Measurements from ENCODE around the gene RAB10. TPM values are rescaled to one million over a fixed set of nuclear protein-coding genes. Genes with fewer than 3 reads are reported as not detected.

Gene RAB10
- total and polyA plus RNA-seq, 2 experiments from 2014 or later: 102 to 143 TPM

DNA sequence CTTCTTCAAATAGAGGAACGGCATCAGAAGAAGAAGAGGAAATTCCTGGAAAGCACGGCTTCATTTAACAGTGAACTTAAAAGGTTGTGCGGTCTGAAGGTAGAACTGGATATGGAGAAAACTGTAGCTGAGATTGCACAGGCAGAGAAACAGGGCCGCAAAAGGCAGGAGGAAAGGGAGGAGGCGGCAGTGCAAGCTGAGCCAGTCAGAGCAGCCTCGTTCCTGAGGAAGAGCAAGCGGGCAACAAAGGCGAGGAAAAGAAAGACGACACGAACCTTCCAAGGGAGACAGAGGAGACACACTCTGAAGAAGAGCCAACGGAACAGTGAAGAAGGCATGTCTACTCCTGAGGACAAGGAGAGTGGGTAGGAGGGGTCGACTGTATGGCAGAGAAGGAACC lies 116.4 kb downstream of the RAB10 start (continued):
- TF ChIP-seq, protein P1, sequence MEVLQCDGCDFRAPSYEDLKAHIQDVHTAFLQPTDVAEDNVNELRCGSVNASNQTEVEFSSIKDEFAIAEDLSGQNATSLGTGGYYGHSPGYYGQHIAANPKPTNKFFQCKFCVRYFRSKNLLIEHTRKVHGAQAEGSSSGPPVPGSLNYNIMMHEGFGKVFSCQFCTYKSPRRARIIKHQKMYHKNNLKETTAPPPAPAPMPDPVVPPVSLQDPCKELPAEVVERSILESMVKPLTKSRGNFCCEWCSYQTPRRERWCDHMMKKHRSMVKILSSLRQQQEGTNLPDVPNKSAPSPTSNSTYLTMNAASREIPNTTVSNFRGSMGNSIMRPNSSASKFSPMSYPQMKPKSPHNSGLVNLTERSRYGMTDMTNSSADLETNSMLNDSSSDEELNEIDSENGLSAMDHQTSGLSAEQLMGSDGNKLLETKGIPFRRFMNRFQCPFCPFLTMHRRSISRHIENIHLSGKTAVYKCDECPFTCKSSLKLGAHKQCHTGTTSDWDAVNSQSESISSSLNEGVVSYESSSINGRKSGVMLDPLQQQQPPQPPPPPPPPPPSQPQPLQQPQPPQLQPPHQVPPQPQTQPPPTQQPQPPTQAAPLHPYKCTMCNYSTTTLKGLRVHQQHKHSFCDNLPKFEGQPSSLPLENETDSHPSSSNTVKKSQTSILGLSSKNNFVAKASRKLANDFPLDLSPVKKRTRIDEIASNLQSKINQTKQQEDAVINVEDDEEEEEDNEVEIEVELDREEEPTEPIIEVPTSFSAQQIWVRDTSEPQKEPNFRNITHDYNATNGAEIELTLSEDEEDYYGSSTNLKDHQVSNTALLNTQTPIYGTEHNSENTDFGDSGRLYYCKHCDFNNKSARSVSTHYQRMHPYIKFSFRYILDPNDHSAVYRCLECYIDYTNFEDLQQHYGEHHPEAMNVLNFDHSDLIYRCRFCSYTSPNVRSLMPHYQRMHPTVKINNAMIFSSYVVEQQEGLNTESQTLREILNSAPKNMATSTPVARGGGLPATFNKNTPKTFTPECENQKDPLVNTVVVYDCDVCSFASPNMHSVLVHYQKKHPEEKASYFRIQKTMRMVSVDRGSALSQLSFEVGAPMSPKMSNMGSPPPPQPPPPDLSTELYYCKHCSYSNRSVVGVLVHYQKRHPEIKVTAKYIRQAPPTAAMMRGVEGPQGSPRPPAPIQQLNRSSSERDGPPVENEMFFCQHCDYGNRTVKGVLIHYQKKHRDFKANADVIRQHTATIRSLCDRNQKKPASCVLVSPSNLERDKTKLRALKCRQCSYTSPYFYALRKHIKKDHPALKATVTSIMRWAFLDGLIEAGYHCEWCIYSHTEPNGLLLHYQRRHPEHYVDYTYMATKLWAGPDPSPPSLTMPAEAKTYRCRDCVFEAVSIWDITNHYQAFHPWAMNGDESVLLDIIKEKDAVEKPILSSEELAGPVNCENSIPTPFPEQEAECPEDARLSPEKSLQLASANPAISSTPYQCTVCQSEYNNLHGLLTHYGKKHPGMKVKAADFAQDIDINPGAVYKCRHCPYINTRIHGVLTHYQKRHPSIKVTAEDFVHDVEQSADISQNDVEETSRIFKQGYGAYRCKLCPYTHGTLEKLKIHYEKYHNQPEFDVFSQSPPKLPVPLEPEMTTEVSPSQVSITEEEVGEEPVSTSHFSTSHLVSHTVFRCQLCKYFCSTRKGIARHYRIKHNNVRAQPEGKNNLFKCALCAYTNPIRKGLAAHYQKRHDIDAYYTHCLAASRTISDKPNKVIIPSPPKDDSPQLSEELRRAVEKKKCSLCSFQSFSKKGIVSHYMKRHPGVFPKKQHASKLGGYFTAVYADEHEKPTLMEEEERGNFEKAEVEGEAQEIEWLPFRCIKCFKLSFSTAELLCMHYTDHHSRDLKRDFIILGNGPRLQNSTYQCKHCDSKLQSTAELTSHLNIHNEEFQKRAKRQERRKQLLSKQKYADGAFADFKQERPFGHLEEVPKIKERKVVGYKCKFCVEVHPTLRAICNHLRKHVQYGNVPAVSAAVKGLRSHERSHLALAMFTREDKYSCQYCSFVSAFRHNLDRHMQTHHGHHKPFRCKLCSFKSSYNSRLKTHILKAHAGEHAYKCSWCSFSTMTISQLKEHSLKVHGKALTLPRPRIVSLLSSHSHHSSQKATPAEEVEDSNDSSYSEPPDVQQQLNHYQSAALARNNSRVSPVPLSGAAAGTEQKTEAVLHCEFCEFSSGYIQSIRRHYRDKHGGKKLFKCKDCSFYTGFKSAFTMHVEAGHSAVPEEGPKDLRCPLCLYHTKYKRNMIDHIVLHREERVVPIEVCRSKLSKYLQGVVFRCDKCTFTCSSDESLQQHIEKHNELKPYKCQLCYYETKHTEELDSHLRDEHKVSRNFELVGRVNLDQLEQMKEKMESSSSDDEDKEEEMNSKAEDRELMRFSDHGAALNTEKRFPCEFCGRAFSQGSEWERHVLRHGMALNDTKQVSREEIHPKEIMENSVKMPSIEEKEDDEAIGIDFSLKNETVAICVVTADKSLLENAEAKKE (CRISPR knock-in tag; IDR thresholded peaks at IDR 0.05): no peak
- TF ChIP-seq, protein P2, sequence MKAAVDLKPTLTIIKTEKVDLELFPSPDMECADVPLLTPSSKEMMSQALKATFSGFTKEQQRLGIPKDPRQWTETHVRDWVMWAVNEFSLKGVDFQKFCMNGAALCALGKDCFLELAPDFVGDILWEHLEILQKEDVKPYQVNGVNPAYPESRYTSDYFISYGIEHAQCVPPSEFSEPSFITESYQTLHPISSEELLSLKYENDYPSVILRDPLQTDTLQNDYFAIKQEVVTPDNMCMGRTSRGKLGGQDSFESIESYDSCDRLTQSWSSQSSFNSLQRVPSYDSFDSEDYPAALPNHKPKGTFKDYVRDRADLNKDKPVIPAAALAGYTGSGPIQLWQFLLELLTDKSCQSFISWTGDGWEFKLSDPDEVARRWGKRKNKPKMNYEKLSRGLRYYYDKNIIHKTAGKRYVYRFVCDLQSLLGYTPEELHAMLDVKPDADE (IDR thresholded peaks at IDR 0.05): no peak

DNA sequence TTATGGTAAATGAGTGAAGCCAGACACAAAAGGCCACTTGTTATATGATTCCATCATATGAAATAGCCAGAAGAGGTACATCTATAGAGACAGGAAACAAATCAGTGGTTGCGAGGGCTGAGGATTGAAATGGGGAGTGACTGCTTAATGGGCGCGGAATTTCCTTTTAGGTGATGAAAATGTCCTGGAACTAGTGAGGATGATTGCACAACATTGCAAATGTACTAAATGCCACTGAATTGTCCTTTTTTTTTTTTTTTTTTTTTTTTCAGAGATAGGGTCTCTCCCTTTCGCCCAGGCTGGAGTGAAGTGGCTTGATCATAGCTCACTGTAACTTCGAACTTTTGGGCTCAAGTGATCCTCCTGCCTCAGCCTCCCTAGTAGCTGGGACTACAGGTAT lies 123.7 kb downstream of the RAB10 start:
- H3K4me1 Mint-ChIP-seq: no peaks in the 10 kb centered on the region
- Histone ChIP-seq H3K27me3 (ENCODE audit: insufficient read depth) (no peaks in the 10 kb centered on the region), H2AFZ (no peak overlapping the region), H3K4me2 (no peak overlapping the region), H3F3A (replicated peaks; ENCODE audit: low read depth) (no peaks in the 10 kb centered on the region), H3K4me3 (no peak overlapping the region), H3K9me2 (ENCODE audit: insufficient read depth) (no peaks in the 10 kb centered on the region), H3K79me2 (replicated peaks; ENCODE audit: insufficient read depth) (no peaks in the 10 kb centered on the region), H3K4me1 (ENCODE audit: insufficient read depth) (no peaks in the 10 kb centered on the region), H4K20me1 (replicated peaks; ENCODE audit: insufficient read depth) (no peaks in the 10 kb centered on the region), H3K36me3 (ENCODE audit: insufficient read depth) (no peaks in the 10 kb centered on the region), H3K27ac (ENCODE audit: low read depth) (no peak overlapping the region)
- ATAC-seq (no peak), DNase-seq (ENCODE audit: low spot score) (no peak)
- H3K9me3 Mint-ChIP-seq: peaks cover 4% of the 10 kb centered on the region; the same call in 1 of the 3 replicates
- no peak overlapping the region for H3K27ac Mint-ChIP-seq
- no peak overlapping the region for H3K4me3 Mint-ChIP-seq
- H3K36me3 Mint-ChIP-seq (ENCODE audit: low read depth): no peaks in the 10 kb centered on the region; the same call in 2 of the 3 replicates
- peaks cover 4% of the 10 kb centered on the region for H3K27me3 Mint-ChIP-seq (ENCODE audit: insufficient read depth, low read depth, poor library complexity)
- no peak for TF ChIP-seq CREB1 (CRISPR knock-in tag; IDR thresholded peaks at IDR 0.05; ENCODE audit: low read depth)
- TF ChIP-seq JUNB (IDR thresholded peaks at IDR 0.05; ENCODE audit: unreplicated experiment): no peak
- no peak for TF ChIP-seq POLR2AphosphoS5 (IDR thresholded peaks at IDR 0.05; ENCODE audit: low read depth)
- TF ChIP-seq, protein P1 (CRISPR knock-in tag; IDR thresholded peaks at IDR 0.05): no peak
- TF ChIP-seq, protein P2 (IDR thresholded peaks at IDR 0.05): no peak

All from GM23338 (cell line).